ENCODE measurements around the gene MAPK9. TPM values are rescaled to one million over a fixed set of nuclear protein-coding genes. Genes with fewer than 3 reads are reported as not detected.
A peak's percentile ranks its signal among the peaks of the same experiment; 100 is the strongest.

Gene MAPK9
- polyA plus RNA-seq, 3 donors, result 9.7 to 19.6 (median 16.2) TPM

DNA sequence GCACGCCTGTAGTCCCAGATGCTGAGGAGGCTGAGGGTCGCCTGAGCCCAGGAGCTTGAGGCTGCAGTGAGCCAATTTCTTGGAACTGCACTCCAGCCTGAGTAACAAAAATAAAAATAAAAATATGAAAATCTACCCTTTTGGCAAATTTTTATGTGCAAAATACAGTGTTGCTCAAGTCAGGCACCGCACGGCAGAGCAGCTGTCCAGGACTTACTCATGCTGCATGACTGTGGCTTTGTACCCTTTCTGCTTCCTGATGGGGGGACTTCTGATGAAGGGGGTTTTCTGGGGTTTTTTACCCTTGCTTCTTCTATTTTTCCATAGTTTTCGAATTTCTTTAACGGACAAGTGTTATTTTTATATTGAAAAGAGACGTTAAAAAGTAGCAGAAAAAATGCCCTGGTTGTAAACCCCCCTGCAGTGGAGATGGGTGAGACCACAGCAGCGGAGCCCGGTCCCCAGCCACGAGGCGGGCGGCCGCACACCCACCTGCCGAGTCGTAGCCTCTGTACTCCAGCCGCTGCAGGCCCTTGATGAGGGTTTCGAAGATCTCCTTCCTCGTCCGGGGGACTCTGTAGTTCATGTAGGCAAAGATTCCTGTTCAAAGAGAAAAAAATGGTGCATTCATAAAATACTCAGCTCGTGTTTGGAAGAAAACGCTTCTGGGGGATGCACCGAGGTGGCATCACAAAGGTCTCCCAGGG lies 46.3 kb upstream of the MAPK9 start:
- no peaks in the 10 kb centered on the region for H3K4me1 Mint-ChIP-seq
- H3K4me2 ChIP-seq (replicated peaks; ENCODE audit: extremely low read depth, low read length, poor library complexity, severe bottlenecking), result no peak overlapping the region
- H3K9me3 Mint-ChIP-seq, result peaks cover 0 to 8% (median 0%) of the 10 kb centered on the region in 7 donors
- peaks cover 12 to 30% (median 18%) of the 10 kb centered on the region in 3 donors for H3K27me3 Mint-ChIP-seq (ENCODE audit: low read depth in 3 of 3)
- no peaks in the 10 kb centered on the region for H3K9me3 ChIP-seq (replicated peaks in 1 of 2; ENCODE audit: control insufficient read depth in 1 of 2, insufficient read depth in 1 of 2, low read length in 2 of 2)
- H3K36me3 Mint-ChIP-seq, result no peaks in the 10 kb centered on the region
- H3K27ac ChIP-seq (ENCODE audit: low read depth in 1 of 2, low read length in 2 of 2), result no peak overlapping the region
- intact Hi-C loops (cut with micrococcal nuclease), result no loop called here
- WGBS (ENCODE audit: insufficient coverage), result 95% methylated on average over 14 of the region's 22 CpGs
- no peak overlapping the region for H3K4me3 ChIP-seq (replicated peaks in 1 of 3; ENCODE audit: low read depth in 2 of 3, low read length in 3 of 3)
- H3K27me3 ChIP-seq (ENCODE audit: control insufficient read depth in 2 of 2, insufficient read depth in 2 of 2, low read length in 2 of 2), result peaks cover 0 to 4% of the 10 kb centered on the region in 2 donors
- no peaks in the 10 kb centered on the region for H3K79me2 ChIP-seq (ENCODE audit: insufficient read depth, low read length)
- TF ChIP-seq, protein P1, sequence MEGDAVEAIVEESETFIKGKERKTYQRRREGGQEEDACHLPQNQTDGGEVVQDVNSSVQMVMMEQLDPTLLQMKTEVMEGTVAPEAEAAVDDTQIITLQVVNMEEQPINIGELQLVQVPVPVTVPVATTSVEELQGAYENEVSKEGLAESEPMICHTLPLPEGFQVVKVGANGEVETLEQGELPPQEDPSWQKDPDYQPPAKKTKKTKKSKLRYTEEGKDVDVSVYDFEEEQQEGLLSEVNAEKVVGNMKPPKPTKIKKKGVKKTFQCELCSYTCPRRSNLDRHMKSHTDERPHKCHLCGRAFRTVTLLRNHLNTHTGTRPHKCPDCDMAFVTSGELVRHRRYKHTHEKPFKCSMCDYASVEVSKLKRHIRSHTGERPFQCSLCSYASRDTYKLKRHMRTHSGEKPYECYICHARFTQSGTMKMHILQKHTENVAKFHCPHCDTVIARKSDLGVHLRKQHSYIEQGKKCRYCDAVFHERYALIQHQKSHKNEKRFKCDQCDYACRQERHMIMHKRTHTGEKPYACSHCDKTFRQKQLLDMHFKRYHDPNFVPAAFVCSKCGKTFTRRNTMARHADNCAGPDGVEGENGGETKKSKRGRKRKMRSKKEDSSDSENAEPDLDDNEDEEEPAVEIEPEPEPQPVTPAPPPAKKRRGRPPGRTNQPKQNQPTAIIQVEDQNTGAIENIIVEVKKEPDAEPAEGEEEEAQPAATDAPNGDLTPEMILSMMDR (IDR thresholded peaks at IDR 0.05), result no peak
- no peak overlapping the region for H3K4me3 Mint-ChIP-seq
- no peaks in the 10 kb centered on the region for H3K36me3 ChIP-seq (replicated peaks in 1 of 2; ENCODE audit: control insufficient read depth in 1 of 2, insufficient read depth in 2 of 2, low read length in 2 of 2)
- no peak overlapping the region for H3K9ac ChIP-seq (ENCODE audit: insufficient read depth, low read length, poor library complexity, severe bottlenecking)
- no peaks in the 10 kb centered on the region for H4K20me1 ChIP-seq (ENCODE audit: insufficient read depth, low read length)
- no peaks in the 10 kb centered on the region for H3K4me1 ChIP-seq (ENCODE audit: control insufficient read depth in 1 of 2, insufficient read depth in 2 of 2, low read length in 2 of 2)
- H2AFZ ChIP-seq (ENCODE audit: insufficient read depth, low read depth, low read length, poor library complexity, severe bottlenecking), result no peak overlapping the region
- H3K27ac Mint-ChIP-seq, result peak overlapping the region in 1 of 7 donors; percentile 40
- DNase-seq, result no peak

DNA sequence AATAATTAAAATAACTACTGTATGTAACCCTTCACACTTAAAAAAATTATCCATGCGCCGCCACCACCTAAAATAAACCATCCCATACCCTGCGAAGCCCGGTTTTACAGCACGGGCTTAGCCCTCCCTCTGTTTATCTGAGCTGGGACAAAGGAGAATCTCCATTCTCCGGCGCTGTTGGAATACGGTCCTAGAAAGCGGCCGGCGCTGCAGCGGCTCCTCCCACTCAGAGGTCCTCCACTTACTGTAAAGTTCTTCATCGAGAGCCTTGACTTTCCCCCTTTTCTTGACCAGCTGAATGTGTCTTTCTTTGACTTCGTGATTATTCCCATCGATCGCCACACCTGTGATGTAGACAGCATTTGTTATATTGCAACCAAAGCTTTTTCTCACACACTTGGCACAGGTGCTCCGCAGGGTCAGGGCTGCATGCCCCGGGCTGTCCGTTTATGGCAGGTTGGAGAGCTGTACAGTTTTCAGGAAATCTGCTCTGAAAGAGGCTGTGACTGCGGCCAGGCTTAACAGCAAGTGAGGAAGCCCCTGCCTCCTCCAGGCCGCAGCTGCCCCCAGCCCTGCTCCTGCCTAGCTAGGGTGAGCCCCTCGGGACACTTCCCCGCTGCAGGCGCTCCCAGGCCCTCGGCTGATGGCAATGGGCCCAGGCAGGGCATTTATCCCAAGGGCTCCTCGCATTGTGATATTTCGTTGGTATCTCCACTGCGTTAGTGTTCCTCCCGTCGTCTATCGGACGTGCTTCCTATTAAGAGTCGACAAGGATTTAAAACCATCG lies 44.5 kb upstream of the MAPK9 start:
- DNase-seq, result no peak
- Histone ChIP-seq H3K9ac (ENCODE audit: insufficient read depth, low read length, poor library complexity, severe bottlenecking) (no peak overlapping the region), H3K4me1 (ENCODE audit: control insufficient read depth in 1 of 2, insufficient read depth in 2 of 2, low read length in 2 of 2) (no peaks in the 10 kb centered on the region), H2AFZ (ENCODE audit: insufficient read depth, low read depth, low read length, poor library complexity, severe bottlenecking) (no peak overlapping the region), H3K79me2 (ENCODE audit: insufficient read depth, low read length) (no peaks in the 10 kb centered on the region), H3K27ac (ENCODE audit: low read depth in 1 of 2, low read length in 2 of 2) (no peak overlapping the region), H3K4me3 (replicated peaks in 1 of 3; ENCODE audit: low read depth in 2 of 3, low read length in 3 of 3) (no peak overlapping the region), H3K4me2 (replicated peaks; ENCODE audit: extremely low read depth, low read length, poor library complexity, severe bottlenecking) (no peak overlapping the region), H4K20me1 (ENCODE audit: insufficient read depth, low read length) (no peaks in the 10 kb centered on the region), H3K36me3 (replicated peaks in 1 of 2; ENCODE audit: control insufficient read depth in 1 of 2, insufficient read depth in 2 of 2, low read length in 2 of 2) (no peaks in the 10 kb centered on the region), H3K9me3 (replicated peaks in 1 of 2; ENCODE audit: control insufficient read depth in 1 of 2, insufficient read depth in 1 of 2, low read length in 2 of 2) (no peaks in the 10 kb centered on the region), H3K27me3 (ENCODE audit: control insufficient read depth in 2 of 2, insufficient read depth in 2 of 2, low read length in 2 of 2) (peaks cover 0 to 5% of the 10 kb centered on the region in 2 donors)
- TF ChIP-seq, protein P1 (IDR thresholded peaks at IDR 0.05), result no peak
- H3K4me1 Mint-ChIP-seq, result no peaks in the 10 kb centered on the region
- H3K36me3 Mint-ChIP-seq, result no peaks in the 10 kb centered on the region
- no peak overlapping the region for H3K27ac Mint-ChIP-seq
- WGBS (ENCODE audit: insufficient coverage), result 94% methylated on average over 31 of the region's 34 CpGs
- H3K9me3 Mint-ChIP-seq, result peaks cover 0 to 6% (median 0%) of the 10 kb centered on the region in 7 donors
- no peak overlapping the region for H3K4me3 Mint-ChIP-seq
- H3K27me3 Mint-ChIP-seq (ENCODE audit: low read depth in 3 of 3), result peaks cover 22 to 29% (median 26%) of the 10 kb centered on the region in 3 donors
- intact Hi-C loops (cut with micrococcal nuclease), result no loop called here

Data from CD14-positive monocyte (primary cell).